Spleen (tissue), 11 donors: ENCODE measurements around the gene MCC. TPM values are rescaled to one million over a fixed set of nuclear protein-coding genes. Genes with fewer than 3 reads are reported as not detected.

Experiments
- DNase-seq: peaks from one replicate; pipeline ENCODE4 v3.0.0-alpha.2; 2020
- H3K27ac ChIP-seq, 8 donors: fragments of 200-600 bp; sonication (generic) in 7 of 8; 1 replicate in 4 of 8; 2 replicates in 4 of 8; pipeline versions ENCODE4 v1.5.0 to v1.8.0; 2016 to 2021; ENCODE audit warnings: inconsistent platforms in 4 of 8, mild to moderate bottlenecking in 4 of 8, moderate library complexity in 1 of 8
- H3K27me3 ChIP-seq, 7 donors: fragments of 200-600 bp; sonication (generic) in 6 of 7; replicated peaks in 1 of 7; 1 replicate in 4 of 7; 2 replicates in 3 of 7; pipeline versions ENCODE4 v1.5.0 to v1.8.0; 2016 to 2021; ENCODE audit warnings: inconsistent platforms in 3 of 7, mild to moderate bottlenecking in 1 of 7
- H3K36me3 ChIP-seq, 6 donors: fragments of 200-600 bp; sonication (generic) in 5 of 6; 1 replicate in 4 of 6; 2 replicates in 2 of 6; pipeline versions ENCODE4 v1.5.0 to v1.8.0; 2016 to 2021; ENCODE audit warnings: inconsistent platforms in 2 of 6
- H3K4me1 ChIP-seq, 6 donors: fragments of 200-600 bp; sonication (generic) in 5 of 6; 1 replicate in 3 of 6; 2 replicates in 3 of 6; pipeline versions ENCODE4 v1.5.0 to v1.8.0; 2016 to 2021; ENCODE audit warnings: inconsistent platforms in 3 of 6
- H3K4me3 ChIP-seq, 8 donors: fragments of 200-600 bp; sonication (generic) in 7 of 8; 1 replicate in 4 of 8; 2 replicates in 4 of 8; pipeline versions ENCODE4 v1.5.0 to v1.8.0; 2016 to 2021; ENCODE audit warnings: inconsistent platforms in 4 of 8, mild to moderate bottlenecking in 4 of 8, moderate library complexity in 2 of 8
- H3K9me3 ChIP-seq, 8 donors: fragments of 200-600 bp; sonication (generic) in 7 of 8; 1 replicate in 4 of 8; 2 replicates in 4 of 8; pipeline versions ENCODE4 v1.5.0 to v1.8.0; 2016 to 2021; ENCODE audit warnings: inconsistent platforms in 4 of 8
- POLR2A ChIP-seq, 3 donors: fragments of 450-650 bp; IDR thresholded peaks; one replicate each; pipeline ENCODE4 v1.5.1; 2017; ENCODE audit warnings: antibody characterized with exemption in 3 of 3, mild to moderate bottlenecking in 1 of 3
- POLR2AphosphoS5 ChIP-seq, 3 donors: sonication (generic); formaldehyde crosslinking; IDR thresholded peaks; one replicate each; pipeline ENCODE4 v1.5.1; 2017; ENCODE audit warnings: antibody characterized with exemption in 3 of 3
- WGBS, 5 donors: extraction: QIAGEN DNeasy Blood & Tissue Kit in 3 of 5; methylation state at CpG; one replicate each; pipeline versions ENCODE4 v1.1.5 to v1.1.7; 2013 to 2018; 5-methylcytosine and 5-hydroxymethylcytosine counted together
- intact Hi-C: fragments of 100-400 bp; cut with DNase I; formaldehyde crosslinking; loops from one replicate; pipeline ENCODE4 v1.15.0; 2023; ENCODE audit warnings: low total_unique reads
- polyA plus RNA-seq, 3 donors: library from polyadenylated mRNA; stranded (reverse); fragments of 200-250 nt; gene quantifications; one replicate each; pipeline ENCODE4 v1.2.1, GENCODE V29; 2013
- total RNA-seq, 7 donors: library from RNA; depleted of rRNA in 3 of 7; stranded (reverse); fragments of >200 nt in 3 of 7; fragmentation: NEBNext Ultra II Directional in 4 of 7; extraction: Animal tissue kit (Norgen Biotek cat#: 25700) in 4 of 7; gene quantifications; one replicate each; pipeline versions ENCODE4 v1.1.0 to v1.2.1, GENCODE V29; 2016 to 2021
- TF ChIP-seq, protein P1 (sequence below), 11 experiments: fragments of 200-600 bp in 7 of 11; fragments of 450-650 bp in 4 of 11; sonication (generic) in 4 of 11; IDR thresholded peaks in 8 of 11; conservative IDR thresholded peaks in 3 of 11; 1 replicate in 7 of 11; 2 replicates in 4 of 11; pipeline versions ENCODE4 v1.4.0 to v1.8.0; 2016 to 2021; ENCODE audit warnings: antibody characterized with exemption in 11 of 11, inconsistent platforms in 4 of 11, mild to moderate bottlenecking in 1 of 11
- donor health status: healthy with polysubstance abuse.
- donor health status: DM: no; HTN: no; CAD: no; lungs with moderate emphysema.
- donor health status: DM: no; HTN: no; CAD: no.
- donor health status: Bipolar disorder and iron deficiency.
- donor health status: healthy.
- donor health status: DM: no; HTN: no; CAD: no.
- donor health status: DM: yes; HTN: yes; CAD: no.

MCC gene
- total and polyA plus RNA-seq, 10 donors = 1.3 to 32.8 (median 15.8) TPM

- Histone ChIP-seq H3K27me3 (no peaks in the 10 kb centered on the region), H3K4me3 (no peak overlapping the region), H3K27ac (no peak overlapping the region), H3K9me3 (no peaks in the 10 kb centered on the region), H3K4me1 (peaks cover 0 to 9% (median 2%) of the 10 kb centered on the region in 6 donors), H3K36me3 (no peaks in the 10 kb centered on the region)
- 71 to 83% (median 78%) methylated on average over 5 of the region's 5 CpGs for WGBS, 5 donors
- TF ChIP-seq POLR2A (IDR thresholded peaks at IDR 0.05) = no peak
- no peak for TF ChIP-seq POLR2AphosphoS5 (IDR thresholded peaks at IDR 0.05)
- DNase-seq = no peak
- intact Hi-C loops = no loop called here
These were observed 266.7 kb downstream of the MCC start for GRCh38 chr5:113221294-113222176.

- no peak for DNase-seq
- intact Hi-C loops = no loop called here
- Histone ChIP-seq H3K9me3 (no peaks in the 10 kb centered on the region), H3K4me1 (peaks cover 0 to 9% (median 2%) of the 10 kb centered on the region in 6 donors), H3K4me3 (no peak overlapping the region), H3K36me3 (no peaks in the 10 kb centered on the region), H3K27me3 (no peaks in the 10 kb centered on the region), H3K27ac (peak overlapping the region in 3 of 8 donors; percentile 50 to 57 (median 55))
- 82 to 98% (median 89%) methylated on average over 2 to 3 of the region's 3 CpGs for WGBS, 5 donors
- TF ChIP-seq POLR2AphosphoS5 (IDR thresholded peaks at IDR 0.05) (no peak), POLR2A (IDR thresholded peaks at IDR 0.05) (no peak)
- TF ChIP-seq, protein P1, sequence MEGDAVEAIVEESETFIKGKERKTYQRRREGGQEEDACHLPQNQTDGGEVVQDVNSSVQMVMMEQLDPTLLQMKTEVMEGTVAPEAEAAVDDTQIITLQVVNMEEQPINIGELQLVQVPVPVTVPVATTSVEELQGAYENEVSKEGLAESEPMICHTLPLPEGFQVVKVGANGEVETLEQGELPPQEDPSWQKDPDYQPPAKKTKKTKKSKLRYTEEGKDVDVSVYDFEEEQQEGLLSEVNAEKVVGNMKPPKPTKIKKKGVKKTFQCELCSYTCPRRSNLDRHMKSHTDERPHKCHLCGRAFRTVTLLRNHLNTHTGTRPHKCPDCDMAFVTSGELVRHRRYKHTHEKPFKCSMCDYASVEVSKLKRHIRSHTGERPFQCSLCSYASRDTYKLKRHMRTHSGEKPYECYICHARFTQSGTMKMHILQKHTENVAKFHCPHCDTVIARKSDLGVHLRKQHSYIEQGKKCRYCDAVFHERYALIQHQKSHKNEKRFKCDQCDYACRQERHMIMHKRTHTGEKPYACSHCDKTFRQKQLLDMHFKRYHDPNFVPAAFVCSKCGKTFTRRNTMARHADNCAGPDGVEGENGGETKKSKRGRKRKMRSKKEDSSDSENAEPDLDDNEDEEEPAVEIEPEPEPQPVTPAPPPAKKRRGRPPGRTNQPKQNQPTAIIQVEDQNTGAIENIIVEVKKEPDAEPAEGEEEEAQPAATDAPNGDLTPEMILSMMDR (IDR thresholded peaks at IDR 0.05 in 8 of 11, conservative IDR thresholded peaks at IDR 0.05 in 3 of 11) = no peak
These were observed 268.6 kb downstream of the MCC start for GRCh38 chr5:113219695-113220094.

DNA sequence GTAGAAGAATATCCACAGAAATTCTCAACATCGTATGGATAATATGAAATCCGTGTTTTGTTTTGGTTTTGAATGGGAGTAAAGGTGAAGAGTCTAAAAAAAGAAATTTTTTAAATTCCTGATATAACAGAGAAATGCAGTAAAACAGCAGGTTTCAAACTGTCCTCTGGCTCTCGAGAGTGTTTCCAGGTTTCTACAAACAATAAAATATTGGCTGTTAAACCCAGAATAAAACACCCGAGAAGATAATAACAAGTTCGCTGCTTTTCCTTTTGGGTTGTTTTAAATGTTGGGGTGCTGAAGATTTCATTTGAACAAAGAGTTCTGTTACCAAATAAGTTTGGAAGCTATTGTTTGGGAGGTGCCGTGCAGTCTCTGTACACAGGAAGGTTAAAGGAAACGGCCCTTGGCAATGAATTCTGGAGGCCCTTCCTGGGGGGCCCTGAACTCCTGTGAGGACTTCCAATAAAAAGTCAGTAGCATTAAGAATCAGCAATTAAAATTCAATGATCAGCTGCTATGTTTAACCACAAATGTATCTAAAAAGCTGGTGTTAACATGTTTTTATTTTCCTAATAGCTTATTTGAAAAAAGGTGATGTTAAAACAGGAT lies 269.2 kb downstream of the MCC start:
- Histone ChIP-seq H3K36me3 (no peaks in the 10 kb centered on the region), H3K4me3 (no peak overlapping the region), H3K27ac (peak overlapping the region in 5 of 8 donors; percentile 38 to 58 (median 55)), H3K4me1 (peaks cover 0 to 11% (median 2%) of the 10 kb centered on the region in 6 donors), H3K27me3 (no peaks in the 10 kb centered on the region), H3K9me3 (no peaks in the 10 kb centered on the region)
- TF ChIP-seq, protein P1 (IDR thresholded peaks at IDR 0.05 in 8 of 11, conservative IDR thresholded peaks at IDR 0.05 in 3 of 11) = no peak
- TF ChIP-seq POLR2A (IDR thresholded peaks at IDR 0.05) = no peak
- no peak for DNase-seq
- intact Hi-C loops = no loop called here
- WGBS, 5 donors = 64 to 70% (median 65%) methylated on average over 7 of the region's 7 CpGs

DNA sequence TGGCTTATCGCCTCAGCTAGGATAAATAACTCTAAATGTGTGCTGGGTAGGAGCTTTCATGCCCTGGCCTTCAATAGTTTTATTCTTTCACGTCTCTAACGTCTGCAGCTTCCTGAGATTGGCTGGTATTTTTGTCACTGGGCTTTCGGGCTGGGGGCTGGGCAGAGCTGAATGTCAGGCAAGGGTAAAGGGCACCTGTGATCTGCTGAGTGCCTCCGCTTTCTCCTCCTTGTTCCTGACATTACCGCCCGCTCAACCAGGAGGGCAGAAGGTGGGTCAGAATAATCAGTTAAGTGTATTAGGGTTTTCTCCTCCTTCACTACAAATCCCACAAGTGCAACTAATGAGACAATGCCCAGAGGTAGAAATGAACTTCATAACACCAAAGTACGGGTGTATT lies 270.1 kb downstream of the MCC start:
- Histone ChIP-seq H3K4me3 (no peak overlapping the region), H3K4me1 (peaks cover 3 to 19% (median 7%) of the 10 kb centered on the region in 6 donors), H3K36me3 (no peaks in the 10 kb centered on the region), H3K27me3 (no peaks in the 10 kb centered on the region), H3K9me3 (no peaks in the 10 kb centered on the region), H3K27ac (peak overlapping the region in 6 of 8 donors; percentile 32 to 58 (median 52))
- WGBS, 5 donors = 64 to 86% (median 74%) methylated on average over 8 of the region's 8 CpGs
- intact Hi-C loops = no loop called here
- TF ChIP-seq, protein P1 (IDR thresholded peaks at IDR 0.05 in 8 of 11, conservative IDR thresholded peaks at IDR 0.05 in 3 of 11) = no peak
- TF ChIP-seq POLR2AphosphoS5 (IDR thresholded peaks at IDR 0.05) (peak in 1 of 3 donors; percentile 4), POLR2A (IDR thresholded peaks at IDR 0.05) (no peak)
- no peak for DNase-seq
